Measurements from ENCODE around the gene MACROD2.
"Not testable (repeated sequence)": the region's sequence is repeated elsewhere in the genome, so short reads cannot be mapped to it uniquely, and the experiment has no call there.

Gene MACROD2

GRCh38 chr20:15362849-15363248, 1367.5 kb downstream of the MACROD2 start:
- TF ChIP-seq CTCF (IDR thresholded peaks at IDR 0.05; ENCODE audit: borderline replicate concordance, control extremely low read depth, extremely low read depth, insufficient read depth, missing control alignments), result no peak
- DNase-seq (ENCODE audit: low spot score), result no peak
- in situ Hi-C loops (cut with MboI; ENCODE audit: low sequenced_read_pairs, unreplicated experiment), result no loop called here

GRCh38 chr20:15364781-15365180, 1369.5 kb downstream of the MACROD2 start:
- DNase-seq (ENCODE audit: low spot score), result no peak
- no peak for TF ChIP-seq CTCF (IDR thresholded peaks at IDR 0.05; ENCODE audit: borderline replicate concordance, control extremely low read depth, extremely low read depth, insufficient read depth, missing control alignments)
- in situ Hi-C loops (cut with MboI; ENCODE audit: low sequenced_read_pairs, unreplicated experiment), result no loop called here

GRCh38 chr20:15370370-15370769, 1375.1 kb downstream of the MACROD2 start:
- in situ Hi-C loops (cut with MboI; ENCODE audit: low sequenced_read_pairs, unreplicated experiment), result no loop called here
- TF ChIP-seq CTCF (IDR thresholded peaks at IDR 0.05; ENCODE audit: borderline replicate concordance, control extremely low read depth, extremely low read depth, insufficient read depth, missing control alignments), result no peak

DNA sequence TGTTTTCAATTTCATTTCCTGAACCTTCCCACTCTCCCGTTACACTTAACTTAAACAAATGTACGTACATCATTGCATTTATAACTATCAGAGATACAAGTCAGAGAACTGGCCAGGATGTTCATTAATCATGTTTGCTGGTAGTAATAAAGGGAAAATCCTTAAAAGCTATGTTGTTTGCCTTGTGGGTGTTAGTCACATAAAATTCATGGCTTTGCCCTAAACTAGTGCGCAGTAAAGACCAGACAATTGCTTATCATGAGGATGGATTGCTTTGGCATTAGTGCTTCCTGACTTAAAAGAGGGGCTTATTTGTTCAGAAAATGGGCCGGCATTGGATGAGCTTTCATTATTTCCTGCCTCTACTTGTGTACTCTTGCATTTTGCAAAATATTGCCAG, 1379.4 kb downstream of the MACROD2 start:
- DNase-seq (ENCODE audit: low spot score), result no peak
- TF ChIP-seq CTCF (IDR thresholded peaks at IDR 0.05; ENCODE audit: borderline replicate concordance, control extremely low read depth, extremely low read depth, insufficient read depth, missing control alignments), result no peak
- in situ Hi-C loops (cut with MboI; ENCODE audit: low sequenced_read_pairs, unreplicated experiment), result no loop called here

More at GRCh38 chr20:15370370-15370769, 1375.1 kb downstream of the MACROD2 start:
- DNase-seq (ENCODE audit: low spot score), result no peak

DNA sequence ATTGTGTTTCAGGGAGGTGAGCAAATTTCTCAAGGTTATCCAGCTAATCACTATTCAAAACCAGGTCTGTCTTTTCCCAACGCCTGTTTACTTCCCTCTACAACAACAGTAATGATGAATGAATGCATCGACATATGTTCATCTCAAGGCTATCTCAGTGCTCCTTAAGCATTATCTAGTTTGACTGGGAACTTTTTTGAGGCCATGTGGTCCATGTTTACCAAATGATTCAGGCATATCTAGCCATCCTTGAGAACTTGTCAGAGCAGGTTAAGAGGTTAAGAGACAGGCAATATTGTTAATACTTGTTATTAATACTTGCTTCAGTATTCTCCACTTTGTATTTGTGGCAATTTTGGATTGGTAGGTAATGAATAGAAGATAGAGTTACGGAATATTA, 1380.5 kb downstream of the MACROD2 start:
- DNase-seq (ENCODE audit: low spot score), result no peak
- no peak for TF ChIP-seq CTCF (IDR thresholded peaks at IDR 0.05; ENCODE audit: borderline replicate concordance, control extremely low read depth, extremely low read depth, insufficient read depth, missing control alignments)
- in situ Hi-C loops (cut with MboI; ENCODE audit: low sequenced_read_pairs, unreplicated experiment), result no loop called here

GRCh38 chr20:15377603-15378002, 1382.3 kb downstream of the MACROD2 start:
- in situ Hi-C loops (cut with MboI; ENCODE audit: low sequenced_read_pairs, unreplicated experiment); DNase-seq (ENCODE audit: low spot score): not testable (repeated sequence)

GRCh38 chr20:15378151-15378550, 1382.8 kb downstream of the MACROD2 start:
- no peak for DNase-seq (ENCODE audit: low spot score)
- in situ Hi-C loops (cut with MboI; ENCODE audit: low sequenced_read_pairs, unreplicated experiment), result no loop called here
- TF ChIP-seq CTCF (IDR thresholded peaks at IDR 0.05; ENCODE audit: borderline replicate concordance, control extremely low read depth, extremely low read depth, insufficient read depth, missing control alignments), result no peak

All from GM13976 (cell line).